ENCODE results near the gene FOXA3. TPM values are rescaled to one million over a fixed set of nuclear protein-coding genes. Genes with fewer than 3 reads are reported as not detected.
A peak's percentile ranks its signal among the peaks of the same experiment; 100 is the strongest.

The FOXA3 gene
- total RNA-seq, 1 donor from 2014 or later: 7.3 TPM

DNA sequence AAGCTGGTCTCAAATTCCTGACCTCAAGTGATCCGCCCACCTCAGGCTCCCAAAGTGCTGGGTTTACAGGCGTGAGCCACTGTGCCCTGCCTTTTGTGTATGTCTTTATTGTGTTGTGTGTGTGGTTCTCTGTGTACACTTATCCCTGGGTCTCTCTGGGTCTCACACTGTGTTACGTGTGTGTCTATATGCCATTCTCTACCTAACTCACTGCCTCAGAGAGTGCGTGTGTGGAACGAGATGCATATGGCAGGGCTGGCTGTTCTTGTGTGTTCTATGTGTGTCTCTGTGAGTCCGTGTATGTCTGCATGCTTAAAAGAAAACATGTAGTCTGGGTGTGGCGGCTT is 10.5 kb downstream of the FOXA3 start:
- no peak for TF ChIP-seq EZH2phosphoT487 (IDR thresholded peaks at IDR 0.05)
- TF ChIP-seq, protein P1, sequence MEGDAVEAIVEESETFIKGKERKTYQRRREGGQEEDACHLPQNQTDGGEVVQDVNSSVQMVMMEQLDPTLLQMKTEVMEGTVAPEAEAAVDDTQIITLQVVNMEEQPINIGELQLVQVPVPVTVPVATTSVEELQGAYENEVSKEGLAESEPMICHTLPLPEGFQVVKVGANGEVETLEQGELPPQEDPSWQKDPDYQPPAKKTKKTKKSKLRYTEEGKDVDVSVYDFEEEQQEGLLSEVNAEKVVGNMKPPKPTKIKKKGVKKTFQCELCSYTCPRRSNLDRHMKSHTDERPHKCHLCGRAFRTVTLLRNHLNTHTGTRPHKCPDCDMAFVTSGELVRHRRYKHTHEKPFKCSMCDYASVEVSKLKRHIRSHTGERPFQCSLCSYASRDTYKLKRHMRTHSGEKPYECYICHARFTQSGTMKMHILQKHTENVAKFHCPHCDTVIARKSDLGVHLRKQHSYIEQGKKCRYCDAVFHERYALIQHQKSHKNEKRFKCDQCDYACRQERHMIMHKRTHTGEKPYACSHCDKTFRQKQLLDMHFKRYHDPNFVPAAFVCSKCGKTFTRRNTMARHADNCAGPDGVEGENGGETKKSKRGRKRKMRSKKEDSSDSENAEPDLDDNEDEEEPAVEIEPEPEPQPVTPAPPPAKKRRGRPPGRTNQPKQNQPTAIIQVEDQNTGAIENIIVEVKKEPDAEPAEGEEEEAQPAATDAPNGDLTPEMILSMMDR (IDR thresholded peaks at IDR 0.05): no peak
- no peak for TF ChIP-seq EZH2 (IDR thresholded peaks at IDR 0.05)
- Mint-ChIP-seq H3K9me3 (peaks cover 2% of the 10 kb centered on the region), H3K27ac (peak overlapping the region; percentile 70), H3K27me3 (ENCODE audit: insufficient read depth, low read depth) (peaks cover 12% of the 10 kb centered on the region), H3K4me1 (peaks cover 39% of the 10 kb centered on the region), H3K36me3 (no peaks in the 10 kb centered on the region), H3K4me3 (peak overlapping the region; percentile 38)
- no peaks in the 10 kb centered on the region for H3K9me3 ChIP-seq (ENCODE audit: low read depth)
- H3K27me3 ChIP-seq: no peaks in the 10 kb centered on the region
- no peak overlapping the region for H2AFZ ChIP-seq (replicated peaks)
- no peak overlapping the region for H3K4me2 ChIP-seq
- no peak overlapping the region for H3K4me3 ChIP-seq
- DNase-seq (ENCODE audit: low spot score): no peak
- H3F3A ChIP-seq (ENCODE audit: low read depth): peaks cover 6% of the 10 kb centered on the region
- no peaks in the 10 kb centered on the region for H4K20me1 ChIP-seq (ENCODE audit: low read depth)
- no peak overlapping the region for H3K9ac ChIP-seq
- no peaks in the 10 kb centered on the region for H3K36me3 ChIP-seq
- no peaks in the 10 kb centered on the region for H3K79me2 ChIP-seq (ENCODE audit: low read depth)
- no peak overlapping the region for H3K27ac ChIP-seq
- peaks cover 12% of the 10 kb centered on the region for H3K4me1 ChIP-seq

DNA sequence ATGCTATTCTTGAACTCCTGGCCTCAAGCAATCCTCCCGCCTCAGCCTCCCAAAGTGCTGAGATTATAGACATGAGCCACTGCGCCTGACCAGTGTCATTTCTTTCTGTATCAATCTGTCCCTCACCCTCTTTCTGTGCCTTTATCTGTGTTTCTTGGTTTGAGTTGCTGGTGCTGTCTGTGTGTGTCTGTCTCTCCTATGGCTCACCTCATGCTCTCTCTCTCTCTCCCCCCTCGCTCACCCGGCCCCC is 12.0 kb downstream of the FOXA3 start:
- H4K20me1 ChIP-seq (ENCODE audit: low read depth): no peaks in the 10 kb centered on the region

DNA sequence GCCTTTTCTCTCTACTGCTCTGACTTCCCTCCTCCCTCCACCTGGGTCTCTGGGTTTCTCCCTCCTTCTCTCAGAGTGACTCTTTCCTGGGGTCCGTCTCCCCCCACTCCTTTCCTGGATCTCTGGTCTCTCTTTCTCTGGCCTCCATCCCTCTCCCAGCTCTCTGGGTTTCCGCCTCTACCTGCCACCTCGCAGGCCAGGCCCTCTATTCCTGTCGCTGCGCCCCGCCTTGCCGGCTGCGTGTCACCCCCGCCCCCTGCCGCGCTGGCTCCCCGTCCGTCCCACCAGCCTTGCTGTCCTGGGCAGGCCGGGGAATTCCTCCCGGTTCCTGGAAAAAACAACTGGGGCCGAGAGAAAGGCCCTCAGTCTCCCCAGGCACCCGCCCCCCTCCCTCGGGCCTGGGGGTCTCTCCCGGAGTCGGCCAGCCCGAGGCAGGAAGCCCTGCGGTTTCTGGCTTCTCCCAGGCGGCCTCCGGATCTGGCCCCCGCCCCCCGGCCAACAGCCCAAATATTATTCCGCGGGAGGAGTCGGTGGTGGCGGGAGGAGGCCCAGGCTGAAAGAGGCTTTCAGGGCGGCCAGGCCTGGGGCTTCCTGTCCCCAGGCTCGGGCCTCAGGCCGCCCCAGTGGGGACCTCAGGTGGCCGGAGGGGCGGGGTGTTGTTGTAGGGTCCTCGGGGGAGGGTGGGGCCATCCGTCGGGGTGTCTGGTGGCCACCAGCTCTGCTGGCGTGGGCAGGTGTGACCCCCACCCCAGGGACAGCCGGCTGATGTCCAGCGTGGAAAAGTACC is 12.5 kb downstream of the FOXA3 start:
- peaks cover 42% of the 10 kb centered on the region for H3K4me1 Mint-ChIP-seq

More for the DNA sequence above, 12.0 kb downstream of the FOXA3 start:
- Histone ChIP-seq H3K27ac (no peak overlapping the region), H3F3A (ENCODE audit: low read depth) (peaks cover 6% of the 10 kb centered on the region), H2AFZ (replicated peaks) (peak overlapping the region; percentile 64), H3K4me3 (peak overlapping the region; percentile 34), H3K9me3 (ENCODE audit: low read depth) (no peaks in the 10 kb centered on the region), H3K79me2 (ENCODE audit: low read depth) (no peaks in the 10 kb centered on the region), H3K4me1 (peaks cover 12% of the 10 kb centered on the region), H3K9ac (no peak overlapping the region), H3K4me2 (peak overlapping the region; percentile 81), H3K36me3 (no peaks in the 10 kb centered on the region), H3K27me3 (no peaks in the 10 kb centered on the region)
- Mint-ChIP-seq H3K27ac (peak overlapping the region; percentile 4), H3K4me3 (peak overlapping the region; percentile 16), H3K4me1 (peaks cover 42% of the 10 kb centered on the region), H3K27me3 (ENCODE audit: insufficient read depth, low read depth) (peaks cover 17% of the 10 kb centered on the region), H3K9me3 (peaks cover 2% of the 10 kb centered on the region), H3K36me3 (no peaks in the 10 kb centered on the region)
- no peak for DNase-seq (ENCODE audit: low spot score)
- TF ChIP-seq EZH2phosphoT487 (IDR thresholded peaks at IDR 0.05) (no peak), EZH2 (IDR thresholded peaks at IDR 0.05) (no peak)

More for the DNA sequence above, 12.5 kb downstream of the FOXA3 start:
- H3K27me3 ChIP-seq: no peaks in the 10 kb centered on the region
- peak overlapping the region; percentile 81 for H3K4me2 ChIP-seq
- Mint-ChIP-seq H3K27ac (peak overlapping the region; percentile 4), H3K4me3 (peak overlapping the region; percentile 16), H3K9me3 (peaks cover 2% of the 10 kb centered on the region), H3K27me3 (ENCODE audit: insufficient read depth, low read depth) (peaks cover 18% of the 10 kb centered on the region), H3K36me3 (no peaks in the 10 kb centered on the region)
- peak overlapping the region; percentile 34 for H3K9ac ChIP-seq
- H3K27ac ChIP-seq: no peak overlapping the region
- H3F3A ChIP-seq (ENCODE audit: low read depth): peaks cover 6% of the 10 kb centered on the region
- peak overlapping the region; percentile 34 for H3K4me3 ChIP-seq
- DNase-seq (ENCODE audit: low spot score): peak; percentile 61
- TF ChIP-seq EZH2 (IDR thresholded peaks at IDR 0.05) (no peak), EZH2phosphoT487 (IDR thresholded peaks at IDR 0.05) (no peak)
- TF ChIP-seq, protein P1 (IDR thresholded peaks at IDR 0.05): no peak
- no peaks in the 10 kb centered on the region for H3K36me3 ChIP-seq
- H3K79me2 ChIP-seq (ENCODE audit: low read depth): no peaks in the 10 kb centered on the region
- H3K9me3 ChIP-seq (ENCODE audit: low read depth): no peaks in the 10 kb centered on the region
- H3K4me1 ChIP-seq: peaks cover 12% of the 10 kb centered on the region
- peak overlapping the region; percentile 64 for H2AFZ ChIP-seq (replicated peaks)
- no peaks in the 10 kb centered on the region for H4K20me1 ChIP-seq (ENCODE audit: low read depth)

Data from neural progenitor cell (in vitro differentiated cells).